ACC112 (cell line): ENCODE measurements around the gene CACYBP.

Source experiments
- H2AFZ ChIP-seq: fragments of 200-600 bp; sonication (generic); one replicate; pipeline ENCODE4 v1.6.0; 2017; ENCODE audit warnings: antibody characterized with exemption, low read length; ENCODE audit not compliant: unreplicated experiment
- H3K27ac ChIP-seq: fragments of 200-600 bp; sonication (generic); 2 replicates; pipeline ENCODE4 v1.5.1; 2014; ENCODE audit warnings: low read depth, mild to moderate bottlenecking, antibody characterized with exemption, low read length, moderate library complexity
- H3K27me3 ChIP-seq: fragments of 200-600 bp; sonication (generic); 2 replicates; pipeline ENCODE4 v1.6.1; 2014; ENCODE audit warnings: mild to moderate bottlenecking, antibody characterized with exemption, low read length, moderate library complexity, mixed read lengths; ENCODE audit not compliant: insufficient read depth
- H3K36me3 ChIP-seq: fragments of 200-600 bp; sonication (generic); 2 replicates; pipeline ENCODE4 v1.6.1; 2016; ENCODE audit warnings: mild to moderate bottlenecking, antibody characterized with exemption, low read length, moderate library complexity, mixed read lengths; ENCODE audit not compliant: insufficient read depth
- H3K4me1 ChIP-seq: fragments of 200-600 bp; sonication (generic); one replicate; pipeline ENCODE4 v1.6.1; 2016; ENCODE audit warnings: low read length, mixed read lengths; ENCODE audit not compliant: insufficient read depth, unreplicated experiment, control insufficient read depth
- H3K4me3 ChIP-seq: fragments of 200-600 bp; sonication (generic); 2 replicates; pipeline ENCODE4 v1.5.1; 2014; ENCODE audit warnings: mild to moderate bottlenecking, low read depth, low read length
- H3K79me2 ChIP-seq: fragments of 200-600 bp; sonication (generic); one replicate; pipeline ENCODE4 v1.6.0; 2016; ENCODE audit warnings: low read length; ENCODE audit not compliant: control insufficient read depth, unreplicated experiment, insufficient read depth

Gene CACYBP

DNA sequence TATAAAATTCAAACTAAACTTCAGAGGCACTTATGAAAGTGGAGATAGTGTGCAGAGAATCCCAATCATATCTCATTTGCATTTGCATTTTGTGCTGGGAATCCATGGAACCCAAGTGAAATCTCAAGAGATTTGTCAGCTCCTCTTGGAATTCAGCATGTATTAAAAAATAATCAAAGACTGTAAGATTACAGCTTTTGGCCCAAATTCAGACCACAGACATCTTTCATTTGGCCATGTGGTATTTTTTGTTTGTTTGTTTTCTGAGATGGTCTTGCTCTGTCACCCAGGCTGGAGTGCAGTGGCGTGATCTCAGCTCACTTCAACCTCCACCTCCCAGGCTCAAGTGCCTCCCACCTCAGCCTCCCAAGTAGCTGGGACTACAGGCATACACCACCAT is 3.8 kb upstream of the CACYBP start:
- H3K27me3 ChIP-seq = no peaks in the 10 kb centered on the region
- H3K4me1 ChIP-seq = peaks cover 39% of the 10 kb centered on the region
- H3K36me3 ChIP-seq = no peaks in the 10 kb centered on the region
- peaks cover 8% of the 10 kb centered on the region for H3K79me2 ChIP-seq
- no peak overlapping the region for H3K4me3 ChIP-seq
- no peak overlapping the region for H3K27ac ChIP-seq
- no peak overlapping the region for H2AFZ ChIP-seq

DNA sequence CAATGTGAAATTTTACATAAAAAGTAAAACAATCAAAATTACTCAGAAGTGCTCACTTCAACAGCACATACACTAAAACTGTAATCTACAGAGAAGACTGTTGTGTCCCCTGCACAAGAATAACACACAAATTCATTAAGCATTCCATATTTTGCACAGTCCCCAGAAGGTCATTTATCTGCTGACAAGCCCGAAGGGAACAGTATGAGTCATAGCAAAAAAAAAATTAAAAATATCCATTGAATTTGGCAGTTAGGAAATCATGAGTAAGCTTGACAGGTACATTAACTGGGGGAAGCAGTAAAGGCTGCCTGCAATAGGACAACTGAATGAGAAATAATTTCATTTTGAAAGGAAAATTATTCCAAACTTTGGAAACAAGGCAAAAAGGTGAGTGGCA is 3.3 kb upstream of the CACYBP start:
- Histone ChIP-seq H3K27ac (no peak overlapping the region), H3K79me2 (peaks cover 14% of the 10 kb centered on the region), H2AFZ (no peak overlapping the region), H3K4me1 (peaks cover 39% of the 10 kb centered on the region), H3K4me3 (no peak overlapping the region), H3K36me3 (no peaks in the 10 kb centered on the region), H3K27me3 (no peaks in the 10 kb centered on the region)

DNA sequence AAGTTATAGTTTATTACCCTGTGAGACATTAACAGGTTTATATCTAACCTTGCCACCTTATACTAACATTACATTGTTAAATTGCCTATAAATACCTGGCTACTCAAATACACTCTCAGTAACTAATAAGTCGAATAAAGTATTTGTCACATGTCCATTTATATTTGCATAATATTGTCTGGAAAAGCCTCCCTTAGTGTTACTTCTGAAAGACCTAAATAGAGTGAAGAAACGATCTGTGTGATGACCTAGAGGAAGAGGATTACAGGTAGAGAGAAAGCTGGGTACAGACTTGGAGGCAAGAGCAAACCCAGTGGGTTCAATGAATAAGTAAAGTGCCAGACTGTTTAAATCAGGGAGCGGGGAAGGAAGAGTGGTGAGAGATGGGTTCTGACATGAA is 2.7 kb upstream of the CACYBP start:
- Histone ChIP-seq H3K4me1 (peaks cover 42% of the 10 kb centered on the region), H3K4me3 (no peak overlapping the region), H3K27ac (no peak overlapping the region), H3K79me2 (peaks cover 19% of the 10 kb centered on the region), H3K36me3 (no peaks in the 10 kb centered on the region), H3K27me3 (no peaks in the 10 kb centered on the region), H2AFZ (no peak overlapping the region)

DNA sequence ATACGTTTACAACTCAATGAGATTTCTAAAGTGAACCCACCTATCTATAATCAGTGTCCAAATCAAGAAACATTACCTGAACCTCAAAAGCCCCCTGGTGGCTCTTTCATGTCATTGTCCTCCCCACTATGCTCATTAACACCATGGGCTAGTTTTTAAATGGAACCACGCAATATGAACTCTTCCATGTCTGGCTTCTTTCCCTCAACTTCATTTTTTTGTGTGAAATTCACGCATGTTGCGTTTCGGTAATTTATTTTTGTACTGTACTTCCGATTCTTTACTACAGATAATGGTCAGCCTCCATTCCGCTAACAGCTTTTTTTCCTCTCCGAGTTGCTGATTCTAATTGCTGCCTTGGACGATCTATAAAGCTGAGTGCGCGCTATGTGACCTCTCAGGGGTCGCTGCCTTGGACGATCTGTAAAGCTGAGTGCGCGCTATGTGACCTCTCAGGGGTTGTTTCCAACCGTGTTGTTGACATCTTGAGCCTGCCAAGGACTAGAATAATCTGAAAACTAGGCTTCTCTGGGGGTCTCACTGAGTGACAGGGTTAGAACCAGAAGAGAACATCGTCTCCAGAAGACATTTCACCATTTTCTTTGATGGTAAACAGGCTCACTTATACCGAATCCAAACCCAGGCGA is 1.1 kb upstream of the CACYBP start:
- H3K4me3 ChIP-seq = peak overlapping the region; percentile 88
- H3K27ac ChIP-seq = peak overlapping the region; percentile 98
- peaks cover 36% of the 10 kb centered on the region for H3K79me2 ChIP-seq
- H2AFZ ChIP-seq = peak overlapping the region; percentile 76
- no peaks in the 10 kb centered on the region for H3K36me3 ChIP-seq
- peaks cover 54% of the 10 kb centered on the region for H3K4me1 ChIP-seq
- no peaks in the 10 kb centered on the region for H3K27me3 ChIP-seq

DNA sequence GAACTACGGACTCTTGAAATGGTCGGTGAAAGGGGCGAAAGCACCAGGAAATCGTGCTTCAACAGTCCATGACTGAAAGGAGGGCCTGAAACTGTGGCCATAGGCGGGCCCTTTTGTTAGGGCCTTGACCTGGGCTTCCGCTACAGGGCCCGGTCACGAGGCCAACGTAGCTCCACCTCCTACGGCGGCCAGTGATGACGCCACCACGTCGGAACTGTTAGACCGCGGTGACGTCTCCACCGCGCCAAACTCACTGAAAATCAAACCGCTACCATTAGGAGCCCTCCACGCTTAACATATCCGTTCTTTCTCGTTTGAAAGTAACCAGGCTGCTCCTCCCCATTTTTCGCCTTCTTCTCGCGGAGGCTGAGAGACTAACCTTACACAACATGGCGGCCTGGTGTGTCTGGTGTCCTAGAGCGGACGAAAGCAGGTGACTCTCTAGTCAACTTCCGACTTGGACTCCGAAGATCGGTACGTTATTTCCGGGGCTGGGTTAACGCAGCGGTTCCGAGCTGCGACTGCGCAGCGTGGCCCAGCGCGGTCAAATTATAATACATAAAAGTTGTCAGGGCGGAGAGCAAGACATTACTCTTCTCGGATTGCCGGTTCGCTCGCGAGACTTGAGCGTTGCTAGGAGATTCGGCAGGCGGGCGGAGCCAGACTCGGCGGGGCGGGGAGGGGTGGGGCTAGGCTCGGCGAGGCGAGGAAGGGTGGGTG is 371 bp upstream of the CACYBP start:
- Histone ChIP-seq H3K27ac (peak overlapping the region; percentile 98), H3K4me3 (peak overlapping the region; percentile 88), H2AFZ (peak overlapping the region; percentile 76), H3K27me3 (no peaks in the 10 kb centered on the region), H3K79me2 (peaks cover 43% of the 10 kb centered on the region), H3K4me1 (peaks cover 61% of the 10 kb centered on the region), H3K36me3 (no peaks in the 10 kb centered on the region)

DNA sequence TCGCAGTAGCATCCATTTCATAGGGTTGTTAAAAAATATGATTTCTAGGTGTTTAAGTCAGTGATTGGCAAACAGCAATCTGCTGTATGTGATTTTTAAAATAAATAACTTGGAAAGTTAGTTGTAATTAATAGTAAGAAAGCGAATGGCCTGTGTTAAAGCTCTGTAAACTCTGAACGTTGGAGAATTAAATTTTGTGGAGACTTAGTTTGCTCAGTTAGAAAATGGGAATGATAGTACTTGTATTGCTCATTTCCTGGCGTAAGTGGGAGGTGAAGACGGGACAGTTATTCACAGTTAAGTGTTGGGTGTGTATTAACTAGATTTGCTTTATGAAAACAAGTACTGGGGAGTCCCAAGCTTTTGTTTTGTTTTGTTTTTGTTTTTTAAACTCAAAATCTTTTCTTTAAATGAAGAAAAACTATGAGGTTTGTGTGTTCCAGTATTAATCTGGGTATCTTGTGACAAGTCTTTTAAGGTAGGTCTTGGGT is 995 bp downstream of the CACYBP start:
- Histone ChIP-seq H3K4me3 (peak overlapping the region; percentile 88), H3K27me3 (no peaks in the 10 kb centered on the region), H3K36me3 (peaks cover under 1% of the 10 kb centered on the region), H3K27ac (peak overlapping the region; percentile 7; the same call in 1 of the 2 replicates), H3K79me2 (peaks cover 56% of the 10 kb centered on the region), H3K4me1 (peaks cover 49% of the 10 kb centered on the region), H2AFZ (peak overlapping the region; percentile 14)

DNA sequence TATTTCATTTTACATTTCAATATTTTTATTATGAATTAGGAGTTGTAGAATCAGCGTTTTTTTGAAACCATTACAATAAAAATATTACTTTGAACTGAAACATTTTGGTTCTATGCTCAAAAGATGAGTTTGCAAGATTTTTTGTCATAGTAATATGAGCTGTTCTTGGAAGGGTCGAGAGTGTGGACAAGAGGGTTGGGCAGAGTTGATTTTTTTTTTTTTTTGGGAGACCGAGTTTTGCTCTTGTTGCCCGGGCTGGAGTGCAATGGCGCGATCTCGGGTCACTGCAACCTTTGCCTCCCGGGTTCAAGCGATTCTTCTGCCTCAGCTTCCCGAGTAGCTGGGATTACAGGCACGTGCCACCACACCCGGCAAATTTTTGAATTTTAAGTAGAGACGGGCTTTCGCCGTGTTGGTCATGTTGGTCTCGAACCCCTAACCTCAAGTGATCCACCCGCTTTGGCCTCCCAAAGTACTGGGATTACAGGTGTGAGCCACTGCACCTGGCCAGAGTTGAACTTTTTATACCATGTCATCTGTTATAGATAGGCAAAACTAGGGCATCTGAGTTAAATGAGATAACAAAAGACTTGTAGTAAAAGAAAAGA is 3.3 kb downstream of the CACYBP start:
- Histone ChIP-seq H3K36me3 (peaks cover 20% of the 10 kb centered on the region), H3K79me2 (peaks cover 79% of the 10 kb centered on the region), H3K4me1 (peaks cover 35% of the 10 kb centered on the region), H3K27me3 (no peaks in the 10 kb centered on the region), H2AFZ (no peak overlapping the region), H3K27ac (no peak overlapping the region), H3K4me3 (peak overlapping the region; percentile 88)

DNA sequence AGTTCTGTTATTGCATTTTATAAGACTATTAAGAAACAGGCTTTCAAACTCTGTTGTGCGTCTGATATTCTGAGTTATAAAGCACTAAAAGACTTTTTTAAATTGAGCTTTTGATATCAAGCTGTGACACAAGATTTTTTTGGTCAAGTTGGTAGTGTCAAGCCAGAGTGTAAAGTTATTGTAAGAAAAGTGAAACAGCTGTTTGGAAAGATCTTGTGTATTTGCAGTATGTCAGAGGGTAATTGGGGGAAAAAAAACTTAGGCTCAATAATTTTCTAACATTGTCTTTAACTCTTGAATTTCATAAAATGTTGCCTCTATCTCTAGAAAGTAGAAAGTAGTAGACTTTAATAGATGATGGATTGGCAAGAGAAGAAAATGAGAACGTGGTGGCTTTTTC is 3.8 kb downstream of the CACYBP start:
- no peaks in the 10 kb centered on the region for H3K27me3 ChIP-seq
- no peak overlapping the region for H3K27ac ChIP-seq
- H2AFZ ChIP-seq = no peak overlapping the region
- H3K4me3 ChIP-seq = peak overlapping the region; percentile 88
- H3K79me2 ChIP-seq = peaks cover 84% of the 10 kb centered on the region
- peaks cover 25% of the 10 kb centered on the region for H3K36me3 ChIP-seq
- peaks cover 32% of the 10 kb centered on the region for H3K4me1 ChIP-seq

DNA sequence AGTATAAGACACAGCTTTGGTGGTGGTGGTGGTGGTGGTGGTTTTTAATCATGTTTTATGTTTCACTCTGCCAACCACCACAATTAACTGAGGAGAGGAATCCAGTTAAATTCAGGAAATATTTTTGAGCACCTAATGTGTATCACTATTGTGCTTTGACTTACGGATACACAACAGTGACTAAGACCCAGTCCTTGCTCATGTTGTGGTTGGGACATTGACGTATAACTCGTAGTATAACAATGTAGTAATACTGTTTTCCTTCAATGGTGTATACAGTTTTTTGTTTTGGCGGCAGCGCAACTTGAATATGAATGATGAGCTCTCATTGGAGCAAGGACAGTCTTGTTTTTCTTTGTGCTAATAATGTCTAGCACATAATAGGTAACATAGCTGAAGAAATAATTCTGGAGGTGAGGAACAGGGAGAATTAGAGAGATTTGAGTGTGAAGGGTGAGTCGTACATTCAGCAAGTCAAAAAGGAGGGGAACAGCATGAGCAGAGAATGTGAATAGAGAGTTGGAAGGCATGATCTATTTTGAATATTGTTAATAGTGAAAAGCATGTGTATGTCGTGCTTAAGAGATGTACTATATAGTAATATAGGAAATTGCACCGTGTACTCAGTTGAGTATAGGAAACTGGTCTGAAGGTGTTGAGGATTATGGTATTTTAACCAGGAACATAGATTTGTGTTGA is 5.5 kb downstream of the CACYBP start:
- no peak overlapping the region for H3K4me3 ChIP-seq
- no peak overlapping the region for H2AFZ ChIP-seq
- peaks cover 84% of the 10 kb centered on the region for H3K79me2 ChIP-seq
- no peak overlapping the region for H3K27ac ChIP-seq
- H3K4me1 ChIP-seq = peaks cover 28% of the 10 kb centered on the region
- peaks cover 33% of the 10 kb centered on the region for H3K36me3 ChIP-seq
- no peaks in the 10 kb centered on the region for H3K27me3 ChIP-seq

DNA sequence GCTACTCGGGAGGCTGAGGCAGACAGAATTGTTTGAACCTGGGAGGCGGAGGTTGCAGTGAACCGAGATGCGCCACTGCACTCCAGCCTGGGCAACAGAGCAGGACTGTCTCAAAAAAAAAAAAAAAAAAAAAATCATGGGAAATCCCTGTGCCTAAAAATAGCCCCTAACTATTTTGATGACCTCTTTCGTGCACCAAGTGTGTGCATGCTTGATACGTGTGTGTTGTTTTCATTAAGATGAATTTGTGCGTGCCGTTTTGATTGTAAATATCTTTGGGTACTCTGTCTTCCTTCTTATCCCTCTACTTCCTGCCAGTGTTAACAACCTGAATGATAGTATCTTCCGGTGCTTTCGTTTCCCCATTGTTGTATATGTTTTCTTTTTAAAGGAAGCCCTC is 9.8 kb downstream of the CACYBP start:
- Histone ChIP-seq H3K27me3 (no peaks in the 10 kb centered on the region), H3K4me3 (no peak overlapping the region), H3K4me1 (peaks cover under 1% of the 10 kb centered on the region), H3K79me2 (peaks cover 41% of the 10 kb centered on the region), H3K27ac (no peak overlapping the region), H3K36me3 (peaks cover 75% of the 10 kb centered on the region), H2AFZ (no peak overlapping the region)
